Endothelial cell of umbilical vein (primary cell): ENCODE results near the gene NALCN. TPM values are rescaled to one million over a fixed set of nuclear protein-coding genes. Genes with fewer than 3 reads are reported as not detected.

Source experiments
- BruUV-seq: library from RNA; stranded (reverse); fragments of 400-500 nt; replicated peaks from 2 replicates; lab custom pipeline; 2021; lab: Mats Ljungman, UMichigan
- CTCF ChIA-PET: fragments of 300-600, 350-600 bp; sonication (Branson Sonifier 250); formaldehyde crosslinking; loops from one replicate; lab custom pipeline; 2021; ENCODE audit warnings: antibody characterized with exemption, inconsistent platforms; lab: Charles Lee
- POLR2A ChIA-PET: fragments of 300-600, 350-600 bp; sonication (Branson Sonifier 250); formaldehyde crosslinking; loops from one replicate; lab custom pipeline; 2021; ENCODE audit warnings: antibody characterized with exemption, inconsistent platforms; lab: Charles Lee
- DNase-seq: peaks from one replicate; pipeline ENCODE4 v3.0.0-alpha.2; 2011; ENCODE audit warnings: low read depth, low spot score
- FAIRE-seq: peaks from 2 replicates; lab custom pipeline; 2011; peaks lifted over from hg19 to GRCh38; lab: Jason Lieb, UNC
- H2AFZ ChIP-seq: 2 replicates; pipeline ENCODE4 v1.6.0; 2012; ENCODE audit warnings: low read depth, low read length, control low read depth, inconsistent platforms
- H3K27ac ChIP-seq: 2 replicates; pipeline ENCODE4 v1.5.1; 2011; ENCODE audit warnings: low read depth, mild to moderate bottlenecking, control low read depth, low read length, moderate library complexity; ENCODE audit not compliant: insufficient read depth
- H3K27me3 ChIP-seq, 2 experiments: 2 replicates each; pipeline versions ENCODE4 v1.6.0 to v1.6.1; 2011; ENCODE audit warnings: low read length in 2 of 2, mixed read lengths in 1 of 2; ENCODE audit not compliant: control insufficient read depth in 2 of 2, insufficient read depth in 2 of 2
- H3K36me3 ChIP-seq, 2 experiments: 2 replicates in 1 of 2; 3 replicates in 1 of 2; pipeline ENCODE4 v1.5.1; 2011; ENCODE audit warnings: low read length in 2 of 2, mild to moderate bottlenecking in 1 of 2, moderate library complexity in 1 of 2; ENCODE audit not compliant: control insufficient read depth in 2 of 2, insufficient read depth in 2 of 2; ENCODE audit errors: extremely low read depth in 1 of 2
- H3K4me1 ChIP-seq: 3 replicates; pipeline ENCODE4 v1.5.1; 2011; ENCODE audit warnings: mild to moderate bottlenecking, low read length; ENCODE audit not compliant: control insufficient read depth, insufficient read depth; ENCODE audit errors: extremely low read depth
- H3K4me2 ChIP-seq: 2 replicates; pipeline ENCODE4 v1.6.1; 2011; ENCODE audit warnings: low read length, control low read depth, mixed read lengths; ENCODE audit not compliant: insufficient read depth
- H3K4me3 ChIP-seq, 3 experiments: fragments of 200-600 bp in 1 of 3; sonication (generic), shearing (Covaris generic) in 1 of 3; replicated peaks in 1 of 3; 2 replicates each; pipeline ENCODE4 v1.5.1; 2011 to 2016; ENCODE audit warnings: control low read depth in 3 of 3, low read length in 3 of 3, mild to moderate bottlenecking in 2 of 3, inconsistent platforms in 1 of 3, low read depth in 1 of 3, moderate library complexity in 1 of 3; ENCODE audit not compliant: insufficient read depth in 1 of 3
- H3K79me2 ChIP-seq: 2 replicates; pipeline ENCODE4 v1.6.0; 2012; ENCODE audit warnings: low read length, inconsistent platforms; ENCODE audit not compliant: control insufficient read depth, insufficient read depth
- H3K9ac ChIP-seq: replicated peaks from 2 replicates; pipeline ENCODE3; 2011; ENCODE audit warnings: low read length, control low read depth; ENCODE audit not compliant: insufficient read depth; ENCODE audit errors: extremely low read depth
- H3K9me1 ChIP-seq: replicated peaks from 3 replicates; pipeline ENCODE4 v1.6.0; 2011; ENCODE audit warnings: mild to moderate bottlenecking, low read length; ENCODE audit not compliant: control insufficient read depth, insufficient read depth; ENCODE audit errors: extremely low read depth
- H3K9me3 ChIP-seq: replicated peaks from 2 replicates; pipeline ENCODE4 v1.5.1; 2012; ENCODE audit warnings: low read length, inconsistent platforms; ENCODE audit not compliant: control insufficient read depth, insufficient read depth
- H4K20me1 ChIP-seq: replicated peaks from 2 replicates; pipeline ENCODE3; 2011; ENCODE audit warnings: mild to moderate bottlenecking, low read length; ENCODE audit not compliant: control insufficient read depth, insufficient read depth; ENCODE audit errors: extremely low read depth
- FOS ChIP-seq: IDR thresholded peaks from 2 replicates; pipeline ENCODE4 v1.6.1; 2011; ENCODE audit warnings: mild to moderate bottlenecking, low read length, moderate library complexity, borderline replicate concordance; ENCODE audit not compliant: insufficient read depth
- GATA2 ChIP-seq: IDR thresholded peaks from 2 replicates; pipeline ENCODE4 v1.7.0; 2011; ENCODE audit warnings: low read depth, mild to moderate bottlenecking, moderate library complexity, mixed read lengths, low read length; ENCODE audit not compliant: insufficient read length, insufficient read depth
- JUN ChIP-seq: IDR thresholded peaks from 2 replicates; pipeline ENCODE4 v1.6.1; 2011; ENCODE audit warnings: borderline replicate concordance, low read depth; ENCODE audit not compliant: insufficient read length, insufficient read depth
- MYC ChIP-seq: IDR thresholded peaks from one replicate; pipeline ENCODE4 v1.6.1; 2011; ENCODE audit warnings: mild to moderate bottlenecking, low read depth, low read length
- POLR2AphosphoS5 ChIP-seq: IDR thresholded peaks from 2 replicates; pipeline ENCODE4 v1.6.1; 2012; ENCODE audit warnings: low read depth, mild to moderate bottlenecking, control low read depth, low read length, moderate library complexity; ENCODE audit not compliant: insufficient read depth
- dilution Hi-C: fragments of 300-500 bp; cut with MboI; formaldehyde crosslinking; loops from one replicate; pipeline ENCODE4 v1.15.0; 2019; ENCODE audit warnings: low sequenced_read_pairs; ENCODE audit not compliant: extremely low pct_ligation_motif_present
- intact Hi-C: fragments of 100-400 bp; cut with micrococcal nuclease; formaldehyde crosslinking; loops from one replicate; pipeline ENCODE4 v1.10.0; 2022
- polyA plus RNA-seq, 4 experiments: library from polyadenylated mRNA; depleted of rRNA in 3 of 4; stranded (reverse) in 3 of 4; unstranded in 1 of 4; fragments of >200 nt; gene quantifications; 2 replicates each; pipeline versions ENCODE4 v1.2.1 to v1.2.3, GENCODE V29; 2011 to 2012; ENCODE audit warnings: missing spikeins in 1 of 4
- total RNA-seq: library from RNA; stranded (reverse); gene quantifications from 2 replicates; pipeline ENCODE4 v1.2.3, GENCODE V29; 2021
- TF ChIP-seq, protein P1 (sequence below): IDR thresholded peaks from 2 replicates; pipeline ENCODE4 v1.6.1; 2011; ENCODE audit not compliant: insufficient read depth, insufficient read length
- TF ChIP-seq, protein P2 (sequence below), 2 donors: IDR thresholded peaks; 1 replicate in 1 of 2; 2 replicates in 1 of 2; pipeline ENCODE4 v1.5.1; 2011; ENCODE audit warnings: low read length in 2 of 2, mild to moderate bottlenecking in 2 of 2, moderate library complexity in 2 of 2, control low read depth in 1 of 2, inconsistent platforms in 1 of 2, low read depth in 1 of 2; ENCODE audit not compliant: insufficient read depth in 1 of 2; ENCODE audit errors: extremely low read depth in 1 of 2

The NALCN gene
- total and polyA plus RNA-seq, 2 donors (not counting 3 experiments of a cell fraction or from before 2014, with no cell fraction given): 3.3 to 4.4 TPM

DNA sequence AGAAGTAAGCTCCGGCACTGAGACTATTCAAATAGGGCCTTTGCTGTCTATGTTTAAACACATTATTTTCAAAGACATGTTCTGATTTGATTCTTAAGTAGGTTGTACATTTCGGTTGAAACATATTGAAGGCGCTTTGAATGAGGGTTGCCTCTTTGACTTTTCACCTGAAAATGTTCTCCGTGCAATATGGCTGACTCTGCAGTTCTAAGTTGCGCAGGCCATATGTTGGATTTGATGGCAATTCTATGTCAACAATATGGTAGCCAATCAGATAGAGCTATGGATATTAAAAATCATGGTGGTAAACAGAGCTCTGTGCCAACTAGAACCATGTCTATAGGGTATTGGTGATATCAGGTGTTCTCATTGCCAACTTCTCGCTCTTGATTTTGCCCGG lies 307.3 kb downstream of the NALCN start:
- intact Hi-C loops (no loop called here), dilution Hi-C loops (no loop called here)
- CTCF ChIA-PET: interaction anchor here (0.7 to 1.4 kb wide), 4 partner anchors 12 to 387 kb away, joined by 3 to 5 read pairs (median 3); no protein-coding TSS in a partner anchor
- Histone ChIP-seq H3K27ac (no peak overlapping the region), H3K4me2 (no peak overlapping the region), H3K4me1 (no peaks in the 10 kb centered on the region), H3K79me2 (no peaks in the 10 kb centered on the region), H3K9me3 (no peaks in the 10 kb centered on the region), H3K27me3 (no peaks in the 10 kb centered on the region), H3K4me3 (no peak overlapping the region), H3K9ac (no peak overlapping the region), H2AFZ (no peak overlapping the region), H4K20me1 (no peaks in the 10 kb centered on the region), H3K36me3 (no peaks in the 10 kb centered on the region), H3K9me1 (no peaks in the 10 kb centered on the region)
- no peak for FAIRE-seq
- POLR2A ChIA-PET: no interaction called here
- DNase-seq: no peak
- no TSS peak for BruUV-seq
- no peak for TF ChIP-seq GATA2
- TF ChIP-seq MYC: no peak
- TF ChIP-seq, protein P1, sequence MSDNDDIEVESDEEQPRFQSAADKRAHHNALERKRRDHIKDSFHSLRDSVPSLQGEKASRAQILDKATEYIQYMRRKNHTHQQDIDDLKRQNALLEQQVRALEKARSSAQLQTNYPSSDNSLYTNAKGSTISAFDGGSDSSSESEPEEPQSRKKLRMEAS: no peak
- TF ChIP-seq, protein P2, sequence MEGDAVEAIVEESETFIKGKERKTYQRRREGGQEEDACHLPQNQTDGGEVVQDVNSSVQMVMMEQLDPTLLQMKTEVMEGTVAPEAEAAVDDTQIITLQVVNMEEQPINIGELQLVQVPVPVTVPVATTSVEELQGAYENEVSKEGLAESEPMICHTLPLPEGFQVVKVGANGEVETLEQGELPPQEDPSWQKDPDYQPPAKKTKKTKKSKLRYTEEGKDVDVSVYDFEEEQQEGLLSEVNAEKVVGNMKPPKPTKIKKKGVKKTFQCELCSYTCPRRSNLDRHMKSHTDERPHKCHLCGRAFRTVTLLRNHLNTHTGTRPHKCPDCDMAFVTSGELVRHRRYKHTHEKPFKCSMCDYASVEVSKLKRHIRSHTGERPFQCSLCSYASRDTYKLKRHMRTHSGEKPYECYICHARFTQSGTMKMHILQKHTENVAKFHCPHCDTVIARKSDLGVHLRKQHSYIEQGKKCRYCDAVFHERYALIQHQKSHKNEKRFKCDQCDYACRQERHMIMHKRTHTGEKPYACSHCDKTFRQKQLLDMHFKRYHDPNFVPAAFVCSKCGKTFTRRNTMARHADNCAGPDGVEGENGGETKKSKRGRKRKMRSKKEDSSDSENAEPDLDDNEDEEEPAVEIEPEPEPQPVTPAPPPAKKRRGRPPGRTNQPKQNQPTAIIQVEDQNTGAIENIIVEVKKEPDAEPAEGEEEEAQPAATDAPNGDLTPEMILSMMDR (IDR thresholded peaks at IDR 0.05; ENCODE audit: extremely low read depth in 1 of 2, insufficient read depth in 1 of 2, low read depth in 1 of 2, low read length in 2 of 2): no peak
- no peak for TF ChIP-seq POLR2AphosphoS5
- TF ChIP-seq JUN: no peak
- TF ChIP-seq FOS: no peak
